ENCODE results near the gene MRPS16.

The MRPS16 gene

GRCh38 chr10:73226663-73227062 is 25.8 kb downstream of the MRPS16 start:
- Mint-ChIP-seq H3K4me1 (no peaks in the 10 kb centered on the region), H3K9me3 (no peaks in the 10 kb centered on the region), H3K36me3 (peaks cover 8% of the 10 kb centered on the region), H3K27me3 (no peaks in the 10 kb centered on the region), H3K4me3 (no peak overlapping the region), H3K27ac (no peak overlapping the region)
- no peak for DNase-seq (ENCODE audit: low spot score in 2 of 2)
- ATAC-seq (ENCODE audit: low read depth): no peak

- no peaks in the 10 kb centered on the region for H3K27me3 Mint-ChIP-seq
- no peaks in the 10 kb centered on the region for H3K9me3 Mint-ChIP-seq
- H3K36me3 Mint-ChIP-seq: peaks cover 9% of the 10 kb centered on the region
- no peak overlapping the region for H3K4me3 Mint-ChIP-seq
- no peak overlapping the region for H3K27ac Mint-ChIP-seq
- DNase-seq (ENCODE audit: low spot score in 2 of 2) (no peak), ATAC-seq (ENCODE audit: low read depth) (no peak)
- H3K4me1 Mint-ChIP-seq: no peaks in the 10 kb centered on the region
These were observed 26.9 kb downstream of the MRPS16 start for GRCh38 chr10:73225518-73225917.

- no peaks in the 10 kb centered on the region for H3K9me3 Mint-ChIP-seq
- ATAC-seq (ENCODE audit: low read depth): no peak
- H3K4me3 Mint-ChIP-seq: no peak overlapping the region
- no peak for DNase-seq (ENCODE audit: low spot score in 2 of 2)
- H3K36me3 Mint-ChIP-seq: peaks cover 25% of the 10 kb centered on the region
- H3K27ac Mint-ChIP-seq: no peak overlapping the region
- no peaks in the 10 kb centered on the region for H3K27me3 Mint-ChIP-seq
- H3K4me1 Mint-ChIP-seq: no peaks in the 10 kb centered on the region
These were observed 31.5 kb downstream of the MRPS16 start for GRCh38 chr10:73220989-73221388.

- H3K36me3 Mint-ChIP-seq: peaks cover 34% of the 10 kb centered on the region
- DNase-seq (ENCODE audit: low spot score in 2 of 2) (no peak), ATAC-seq (ENCODE audit: low read depth) (no peak)
- H3K9me3 Mint-ChIP-seq: peaks cover 2% of the 10 kb centered on the region
- H3K4me3 Mint-ChIP-seq: no peak overlapping the region
- H3K4me1 Mint-ChIP-seq: peaks cover 1% of the 10 kb centered on the region
- no peak overlapping the region for H3K27ac Mint-ChIP-seq
- no peaks in the 10 kb centered on the region for H3K27me3 Mint-ChIP-seq
These were observed 33.1 kb downstream of the MRPS16 start for GRCh38 chr10:73219384-73219783.

- peaks cover 2% of the 10 kb centered on the region for H3K9me3 Mint-ChIP-seq
- no peaks in the 10 kb centered on the region for H3K27me3 Mint-ChIP-seq
- H3K36me3 Mint-ChIP-seq: peaks cover 42% of the 10 kb centered on the region
- H3K27ac Mint-ChIP-seq: no peak overlapping the region
- no peak overlapping the region for H3K4me3 Mint-ChIP-seq
- ATAC-seq (ENCODE audit: low read depth) (no peak), DNase-seq (ENCODE audit: low spot score in 2 of 2) (no peak)
- peaks cover 5% of the 10 kb centered on the region for H3K4me1 Mint-ChIP-seq
These were observed 33.8 kb downstream of the MRPS16 start for GRCh38 chr10:73218431-73219191.

- ATAC-seq (ENCODE audit: low read depth): no peak
- Mint-ChIP-seq H3K27ac (no peak overlapping the region), H3K4me3 (no peak overlapping the region)
These were observed 34.8 kb downstream of the MRPS16 start for GRCh38 chr10:73217628-73218027.

GRCh38 chr10:73215749-73216148 is 36.7 kb downstream of the MRPS16 start:
- no peak for DNase-seq (ENCODE audit: low spot score in 2 of 2)
- Mint-ChIP-seq H3K27me3 (no peaks in the 10 kb centered on the region), H3K4me1 (peaks cover 5% of the 10 kb centered on the region), H3K9me3 (peaks cover 2% of the 10 kb centered on the region), H3K27ac (no peak overlapping the region), H3K36me3 (peaks cover 42% of the 10 kb centered on the region), H3K4me3 (no peak overlapping the region)
- no peak for ATAC-seq (ENCODE audit: low read depth)

More at GRCh38 chr10:73217628-73218027, 34.8 kb downstream of the MRPS16 start:
- no peak for DNase-seq (ENCODE audit: low spot score in 2 of 2)
- H3K4me1 Mint-ChIP-seq: peaks cover 5% of the 10 kb centered on the region
- H3K27me3 Mint-ChIP-seq: no peaks in the 10 kb centered on the region
- peaks cover 2% of the 10 kb centered on the region for H3K9me3 Mint-ChIP-seq
- peaks cover 45% of the 10 kb centered on the region for H3K36me3 Mint-ChIP-seq

GRCh38 chr10:73211106-73211811 is 41.2 kb downstream of the MRPS16 start:
- H3K36me3 Mint-ChIP-seq: peaks cover 31% of the 10 kb centered on the region
- no peaks in the 10 kb centered on the region for H3K27me3 Mint-ChIP-seq
- H3K4me1 Mint-ChIP-seq: peaks cover 5% of the 10 kb centered on the region
- no peak overlapping the region for H3K4me3 Mint-ChIP-seq
- DNase-seq (ENCODE audit: low spot score in 2 of 2) (no peak), ATAC-seq (ENCODE audit: low read depth) (no peak)
- no peak overlapping the region for H3K27ac Mint-ChIP-seq
- H3K9me3 Mint-ChIP-seq: peaks cover 2% of the 10 kb centered on the region

- H3K9me3 Mint-ChIP-seq: peaks cover 5% of the 10 kb centered on the region
- no peak overlapping the region for H3K4me3 Mint-ChIP-seq
- peaks cover 5% of the 10 kb centered on the region for H3K4me1 Mint-ChIP-seq
- H3K27me3 Mint-ChIP-seq: no peaks in the 10 kb centered on the region
- ATAC-seq (ENCODE audit: low read depth) (no peak), DNase-seq (ENCODE audit: low spot score in 2 of 2) (no peak)
- H3K36me3 Mint-ChIP-seq: peaks cover 30% of the 10 kb centered on the region
- no peak overlapping the region for H3K27ac Mint-ChIP-seq
These were observed 41.9 kb downstream of the MRPS16 start for GRCh38 chr10:73210395-73211105.

- H3K36me3 Mint-ChIP-seq: peaks cover 29% of the 10 kb centered on the region
- ATAC-seq (ENCODE audit: low read depth) (no peak), DNase-seq (ENCODE audit: low spot score in 2 of 2) (no peak)
- H3K4me3 Mint-ChIP-seq: no peak overlapping the region
- no peaks in the 10 kb centered on the region for H3K27me3 Mint-ChIP-seq
- no peak overlapping the region for H3K27ac Mint-ChIP-seq
- peaks cover 5% of the 10 kb centered on the region for H3K9me3 Mint-ChIP-seq
- peaks cover 5% of the 10 kb centered on the region for H3K4me1 Mint-ChIP-seq
These were observed 42.7 kb downstream of the MRPS16 start for GRCh38 chr10:73209705-73210104.

GRCh38 chr10:73207883-73208282 is 44.6 kb downstream of the MRPS16 start:
- no peak overlapping the region for H3K27ac Mint-ChIP-seq

GRCh38 chr10:73206385-73206784 is 46.1 kb downstream of the MRPS16 start:
- DNase-seq (ENCODE audit: low spot score in 2 of 2): no peak
- H3K27me3 Mint-ChIP-seq: no peaks in the 10 kb centered on the region
- H3K36me3 Mint-ChIP-seq: peaks cover 16% of the 10 kb centered on the region
- no peak overlapping the region for H3K27ac Mint-ChIP-seq
- H3K4me3 Mint-ChIP-seq: no peak overlapping the region
- H3K9me3 Mint-ChIP-seq: peaks cover 5% of the 10 kb centered on the region
- no peaks in the 10 kb centered on the region for H3K4me1 Mint-ChIP-seq
- ATAC-seq (ENCODE audit: low read depth): no peak

More at GRCh38 chr10:73207883-73208282, 44.6 kb downstream of the MRPS16 start:
- Mint-ChIP-seq H3K4me3 (no peak overlapping the region), H3K36me3 (peaks cover 19% of the 10 kb centered on the region), H3K27me3 (no peaks in the 10 kb centered on the region), H3K9me3 (peaks cover 5% of the 10 kb centered on the region), H3K4me1 (no peaks in the 10 kb centered on the region)
- ATAC-seq (ENCODE audit: low read depth) (no peak), DNase-seq (ENCODE audit: low spot score in 2 of 2) (no peak)

- Mint-ChIP-seq H3K36me3 (peaks cover 16% of the 10 kb centered on the region), H3K9me3 (peaks cover 5% of the 10 kb centered on the region), H3K27ac (no peak overlapping the region), H3K4me1 (no peaks in the 10 kb centered on the region), H3K4me3 (no peak overlapping the region), H3K27me3 (no peaks in the 10 kb centered on the region)
- no peak for DNase-seq (ENCODE audit: low spot score in 2 of 2)
- no peak for ATAC-seq (ENCODE audit: low read depth)
These were observed 46.6 kb downstream of the MRPS16 start for GRCh38 chr10:73205890-73206289.

- Mint-ChIP-seq H3K36me3 (peaks cover 17% of the 10 kb centered on the region), H3K27ac (no peak overlapping the region), H3K27me3 (no peaks in the 10 kb centered on the region), H3K9me3 (peaks cover 5% of the 10 kb centered on the region), H3K4me1 (no peaks in the 10 kb centered on the region), H3K4me3 (no peak overlapping the region)
- no peak for DNase-seq (ENCODE audit: low spot score in 2 of 2)
- no peak for ATAC-seq (ENCODE audit: low read depth)
These were observed 47.4 kb downstream of the MRPS16 start for GRCh38 chr10:73205081-73205480.
